ENCODE results near the gene MYH14. TPM values are rescaled to one million over a fixed set of nuclear protein-coding genes. Genes with fewer than 3 reads are reported as not detected.

MYH14 gene
- total and polyA plus RNA-seq, 9 of the 15 experiments (the other 6 are each of a cell fraction or from before 2014, with no cell fraction given) = 0.04 to 0.86 (median 0.19) TPM; not detected in 2

GRCh38 chr19:50358483-50359327 is 155.3 kb downstream of the MYH14 start (continued):
- peak; percentile 97 for TF ChIP-seq ZBTB2 (IDR thresholded peaks at IDR 0.05)
- TF ChIP-seq MTF1 (CRISPR knock-in tag; IDR thresholded peaks at IDR 0.05; ENCODE audit: borderline replicate concordance) = no peak
- 0 out of 2 replicates have a peak, but pooled peaks have one; percentile 52 for TF ChIP-seq ERF (CRISPR knock-in tag; IDR thresholded peaks at IDR 0.05)
- TF ChIP-seq ZNF551 (CRISPR knock-in tag; IDR thresholded peaks at IDR 0.05) = no peak
- TF ChIP-seq ZBTB33 (CRISPR knock-in tag; IDR thresholded peaks at IDR 0.05) = no peak
- TF ChIP-seq MBD2 (IDR thresholded peaks at IDR 0.05; ENCODE audit: borderline replicate concordance, low read depth) = peak; percentile 64
- TF ChIP-seq ZBTB5 (IDR thresholded peaks at IDR 0.05) = no peak
- TF ChIP-seq SRSF3 (IDR thresholded peaks at IDR 0.05; ENCODE audit: insufficient read depth, low read length) = no peak
- TF ChIP-seq ELK3 (CRISPR knock-in tag; IDR thresholded peaks at IDR 0.05) = no peak
- no peak for TF ChIP-seq IFI16 (CRISPR knock-in tag; IDR thresholded peaks at IDR 0.05)
- TF ChIP-seq ZBTB8A (IDR thresholded peaks at IDR 0.05; ENCODE audit: partially characterized antibody) = no peak
- TF ChIP-seq ATF4 (CRISPR knock-in tag; IDR thresholded peaks at IDR 0.05) = peak; percentile 74
- TF ChIP-seq ZKSCAN3 (CRISPR knock-in tag; IDR thresholded peaks at IDR 0.05) = no peak
- no peak for TF ChIP-seq ZNF780A (CRISPR knock-in tag; IDR thresholded peaks at IDR 0.05)
- no peak for TF ChIP-seq ZNF197 (CRISPR knock-in tag; IDR thresholded peaks at IDR 0.05; ENCODE audit: low read depth)
- TF ChIP-seq ZNF778 (CRISPR knock-in tag; IDR thresholded peaks at IDR 0.05) = no peak
- peak; percentile 63 for TF ChIP-seq THAP12 (CRISPR knock-in tag; IDR thresholded peaks at IDR 0.05)
- TF ChIP-seq ZNF79 (CRISPR knock-in tag; IDR thresholded peaks at IDR 0.05; ENCODE audit: low read depth) = no peak

All from K562 (cell line).